HCT116 (cell line): ENCODE results near the gene RNF114. TPM values are rescaled to one million over a fixed set of nuclear protein-coding genes. Genes with fewer than 3 reads are reported as not detected.

Source experiments
- ATAC-seq: fragments of 200-7000 bp; cut with Tn5 transposase; 2 replicates; pipeline ENCODE4 v1.9.1; 2020; ENCODE audit warnings: mild to moderate bottlenecking, moderate library complexity
- BruUV-seq: library from RNA; stranded (reverse); fragments of 400-500 nt; replicated peaks from 2 replicates; lab custom pipeline; 2021; lab: Mats Ljungman, UMichigan
- CTCF ChIA-PET: fragments of 300-600 bp; sonication (Branson Sonifier 250); formaldehyde crosslinking; loops from one replicate; lab custom pipeline; 2021; ENCODE audit warnings: antibody characterized with exemption; lab: Charles Lee
- POLR2A ChIA-PET: fragments of 300-600, 350-600 bp; sonication (Branson Sonifier 250); formaldehyde crosslinking; loops from one replicate; lab custom pipeline; 2021; ENCODE audit warnings: antibody characterized with exemption; lab: Charles Lee
- RAD21 ChIA-PET, 2 experiments: fragments of 300-600 bp; sonication (Branson Sonifier 250); formaldehyde crosslinking; loops; one replicate each; lab custom pipeline; 2023; ENCODE audit warnings: low total read pairs in 2 of 2; ENCODE audit not compliant: uncharacterized antibody in 2 of 2, unreplicated experiment in 2 of 2, low non-redundant PET in 1 of 2; lab: Charles Lee
- DNase-seq: peaks from one replicate; pipeline ENCODE4 v3.0.0-alpha.2; 2010; ENCODE audit warnings: low read depth, low spot score
- H2AFZ ChIP-seq: fragments of 200-600 bp; shearing (Covaris generic), sonication (generic); 2 replicates; pipeline ENCODE4 v1.6.1; 2017; ENCODE audit warnings: low read depth, mixed run types, mixed read lengths, antibody characterized with exemption, low read length; ENCODE audit not compliant: poor library complexity, severe bottlenecking
- H3K27ac ChIP-seq: 2 replicates; pipeline ENCODE4 v1.5.1; 2012; ENCODE audit warnings: low read depth, low read length
- H3K27me3 ChIP-seq: fragments of 200-600 bp; sonication (generic); 2 replicates; pipeline ENCODE4 v1.6.1; 2016; ENCODE audit warnings: mixed run types, low read length, mixed read lengths; ENCODE audit not compliant: insufficient read depth
- H3K36me3 ChIP-seq, 2 experiments: fragments of 200-500 bp in 1 of 2; fragments of 200-600 bp in 1 of 2; sonication (Bioruptor generic) in 1 of 2; sonication (generic) in 1 of 2; 2 replicates each; pipeline versions ENCODE4 v1.5.1 to v1.6.1; 2014 to 2016; ENCODE audit warnings: low read length in 2 of 2, inconsistent platforms in 1 of 2, mixed read lengths in 1 of 2, mixed run types in 1 of 2; ENCODE audit not compliant: insufficient read depth in 2 of 2, control insufficient read depth in 1 of 2
- H3K4me1 ChIP-seq, 2 experiments: fragments of 200-600 bp in 1 of 2; sonication (generic) in 1 of 2; 2 replicates each; pipeline versions ENCODE4 v1.5.1 to v1.6.1; 2012 to 2017; ENCODE audit warnings: low read length in 2 of 2, inconsistent platforms in 1 of 2, mild to moderate bottlenecking in 1 of 2, mixed read lengths in 1 of 2, mixed run types in 1 of 2, moderate library complexity in 1 of 2; ENCODE audit not compliant: insufficient read depth in 2 of 2, control insufficient read depth in 1 of 2
- H3K4me2 ChIP-seq: fragments of 200-600 bp; sonication (generic); 2 replicates; pipeline ENCODE4 v1.6.1; 2017; ENCODE audit warnings: mixed run types, low read length, mixed read lengths
- H3K4me3 ChIP-seq, 2 experiments: fragments of 200-600 bp in 1 of 2; sonication (generic) in 1 of 2; replicated peaks in 1 of 2; 2 replicates each; pipeline ENCODE4 v1.5.1; 2011 to 2016; ENCODE audit warnings: low read length in 2 of 2, control low read depth in 1 of 2, low read depth in 1 of 2, mild to moderate bottlenecking in 1 of 2, mixed read lengths in 1 of 2, mixed run types in 1 of 2
- H3K79me2 ChIP-seq: fragments of 200-600 bp; sonication (generic); 2 replicates; pipeline ENCODE4 v1.6.1; 2017; ENCODE audit warnings: mild to moderate bottlenecking, mixed run types, low read length, moderate library complexity, mixed read lengths; ENCODE audit not compliant: insufficient read depth
- H3K9ac ChIP-seq: fragments of 200-600 bp; sonication (generic); 2 replicates; pipeline ENCODE4 v1.6.1; 2016; ENCODE audit warnings: low read length, mixed read lengths
- H3K9me2 ChIP-seq: fragments of 200-600 bp; sonication (generic), shearing (Covaris generic); 2 replicates; pipeline ENCODE4 v1.6.1; 2017; ENCODE audit warnings: mixed run types, mild to moderate bottlenecking, moderate library complexity; ENCODE audit not compliant: insufficient read depth
- H3K9me3 ChIP-seq, 2 experiments: fragments of 200-500 bp in 1 of 2; fragments of 200-600 bp in 1 of 2; sonication (Bioruptor generic) in 1 of 2; sonication (generic) in 1 of 2; 2 replicates each; pipeline ENCODE4 v1.6.1; 2014 to 2017; ENCODE audit warnings: low read length in 2 of 2, mixed read lengths in 2 of 2, inconsistent platforms in 1 of 2, low read depth in 1 of 2, mild to moderate bottlenecking in 1 of 2, mixed run types in 1 of 2, moderate library complexity in 1 of 2; ENCODE audit not compliant: control insufficient read depth in 1 of 2, insufficient read depth in 1 of 2
- H4K20me1 ChIP-seq: fragments of 200-600 bp; sonication (generic), shearing (Covaris generic); 2 replicates; pipeline ENCODE4 v1.6.1; 2017; ENCODE audit warnings: mixed run types, mild to moderate bottlenecking, moderate library complexity; ENCODE audit not compliant: insufficient read depth
- CBX3 ChIP-seq: IDR thresholded peaks from 2 replicates; pipeline ENCODE4 v1.6.1; 2012; ENCODE audit warnings: low read depth
- ELF1 ChIP-seq: IDR thresholded peaks from 2 replicates; pipeline ENCODE4 v1.6.1; 2012; ENCODE audit warnings: low read depth, borderline replicate concordance
- EZH2phosphoT487 ChIP-seq: fragments of 200-600 bp; IDR thresholded peaks from 2 replicates; pipeline ENCODE4 v1.6.1; 2018; ENCODE audit warnings: antibody characterized with exemption, borderline replicate concordance
- RAD21 ChIP-seq: IDR thresholded peaks from 2 replicates; pipeline ENCODE4 v1.6.1; 2012; ENCODE audit warnings: low read depth, mild to moderate bottlenecking
- SP1 ChIP-seq: IDR thresholded peaks from 2 replicates; pipeline ENCODE4 v1.6.1; 2012; ENCODE audit warnings: low read depth
- ZNF274 ChIP-seq: fragments of 200-500 bp; sonication (Bioruptor generic); IDR thresholded peaks from 2 replicates; pipeline ENCODE4 v1.6.1; 2014; ENCODE audit warnings: mild to moderate bottlenecking, low read depth, low read length, inconsistent platforms
- intact Hi-C: fragments of 100-400 bp; cut with micrococcal nuclease; formaldehyde crosslinking; loops from 2 replicates; pipeline ENCODE4 v1.10.0; 2022
- total RNA-seq: library from RNA; stranded (reverse); gene quantifications from one replicate; pipeline ENCODE4 v1.2.1, GENCODE V29; 2021; ENCODE audit not compliant: unreplicated experiment
- TF ChIP-seq, protein P1 (sequence below): IDR thresholded peaks from 2 replicates; pipeline ENCODE4 v1.6.1; 2012; ENCODE audit warnings: low read depth
- TF ChIP-seq, protein P2 (sequence below), 3 experiments: fragments of 200-600 bp in 1 of 3; sonication (generic) in 1 of 3; IDR thresholded peaks in 2 of 3; conservative IDR thresholded peaks in 1 of 3; 2 replicates each; pipeline ENCODE4 v1.5.1; 2012 to 2017; ENCODE audit warnings: low read depth in 2 of 3, low read length in 2 of 3, antibody characterized with exemption in 1 of 3, borderline replicate concordance in 1 of 3, control low read depth in 1 of 3, mild to moderate bottlenecking in 1 of 3, mixed read lengths in 1 of 3, mixed run types in 1 of 3, moderate library complexity in 1 of 3; ENCODE audit not compliant: insufficient read depth in 1 of 3

The RNF114 gene
- total RNA-seq, 1 experiment from 2014 or later, result 66.8 TPM

DNA sequence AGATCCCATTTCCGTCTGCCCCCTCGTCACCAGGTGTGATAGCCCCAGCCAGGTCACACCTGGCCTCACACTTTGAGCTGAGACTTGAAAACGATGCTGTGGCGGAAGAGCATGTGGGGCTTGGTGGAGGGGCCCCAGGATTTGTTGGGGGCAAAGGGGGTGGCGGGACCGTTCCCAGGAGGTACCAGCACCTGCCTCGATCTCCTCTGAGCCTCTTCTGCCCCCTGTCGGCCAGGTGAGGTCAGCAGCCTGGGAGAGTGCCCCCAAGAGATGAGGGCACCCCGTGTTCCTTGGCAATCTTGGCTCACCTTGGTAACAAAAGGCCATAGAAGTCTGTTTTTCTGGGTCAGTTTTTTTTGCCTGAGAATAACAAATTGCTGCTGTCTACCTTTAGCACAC lies 46.3 kb upstream of the RNF114 start:
- RAD21 ChIA-PET, result no interaction called here
- no peak overlapping the region for H3K9ac ChIP-seq
- no TSS peak for BruUV-seq
- CTCF ChIA-PET, result interaction anchor here (1.6 to 5.5 kb wide), 2 partner anchors 181 to 280 kb away, joined by 4 to 43 read pairs; no protein-coding TSS in a partner anchor
- TF ChIP-seq RAD21 (peak; percentile 42), ZNF274 (no peak), CBX3 (no peak), EZH2phosphoT487 (no peak), SP1 (no peak), ELF1 (no peak)
- TF ChIP-seq, protein P1, sequence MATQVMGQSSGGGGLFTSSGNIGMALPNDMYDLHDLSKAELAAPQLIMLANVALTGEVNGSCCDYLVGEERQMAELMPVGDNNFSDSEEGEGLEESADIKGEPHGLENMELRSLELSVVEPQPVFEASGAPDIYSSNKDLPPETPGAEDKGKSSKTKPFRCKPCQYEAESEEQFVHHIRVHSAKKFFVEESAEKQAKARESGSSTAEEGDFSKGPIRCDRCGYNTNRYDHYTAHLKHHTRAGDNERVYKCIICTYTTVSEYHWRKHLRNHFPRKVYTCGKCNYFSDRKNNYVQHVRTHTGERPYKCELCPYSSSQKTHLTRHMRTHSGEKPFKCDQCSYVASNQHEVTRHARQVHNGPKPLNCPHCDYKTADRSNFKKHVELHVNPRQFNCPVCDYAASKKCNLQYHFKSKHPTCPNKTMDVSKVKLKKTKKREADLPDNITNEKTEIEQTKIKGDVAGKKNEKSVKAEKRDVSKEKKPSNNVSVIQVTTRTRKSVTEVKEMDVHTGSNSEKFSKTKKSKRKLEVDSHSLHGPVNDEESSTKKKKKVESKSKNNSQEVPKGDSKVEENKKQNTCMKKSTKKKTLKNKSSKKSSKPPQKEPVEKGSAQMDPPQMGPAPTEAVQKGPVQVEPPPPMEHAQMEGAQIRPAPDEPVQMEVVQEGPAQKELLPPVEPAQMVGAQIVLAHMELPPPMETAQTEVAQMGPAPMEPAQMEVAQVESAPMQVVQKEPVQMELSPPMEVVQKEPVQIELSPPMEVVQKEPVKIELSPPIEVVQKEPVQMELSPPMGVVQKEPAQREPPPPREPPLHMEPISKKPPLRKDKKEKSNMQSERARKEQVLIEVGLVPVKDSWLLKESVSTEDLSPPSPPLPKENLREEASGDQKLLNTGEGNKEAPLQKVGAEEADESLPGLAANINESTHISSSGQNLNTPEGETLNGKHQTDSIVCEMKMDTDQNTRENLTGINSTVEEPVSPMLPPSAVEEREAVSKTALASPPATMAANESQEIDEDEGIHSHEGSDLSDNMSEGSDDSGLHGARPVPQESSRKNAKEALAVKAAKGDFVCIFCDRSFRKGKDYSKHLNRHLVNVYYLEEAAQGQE, result no peak
- TF ChIP-seq, protein P2, sequence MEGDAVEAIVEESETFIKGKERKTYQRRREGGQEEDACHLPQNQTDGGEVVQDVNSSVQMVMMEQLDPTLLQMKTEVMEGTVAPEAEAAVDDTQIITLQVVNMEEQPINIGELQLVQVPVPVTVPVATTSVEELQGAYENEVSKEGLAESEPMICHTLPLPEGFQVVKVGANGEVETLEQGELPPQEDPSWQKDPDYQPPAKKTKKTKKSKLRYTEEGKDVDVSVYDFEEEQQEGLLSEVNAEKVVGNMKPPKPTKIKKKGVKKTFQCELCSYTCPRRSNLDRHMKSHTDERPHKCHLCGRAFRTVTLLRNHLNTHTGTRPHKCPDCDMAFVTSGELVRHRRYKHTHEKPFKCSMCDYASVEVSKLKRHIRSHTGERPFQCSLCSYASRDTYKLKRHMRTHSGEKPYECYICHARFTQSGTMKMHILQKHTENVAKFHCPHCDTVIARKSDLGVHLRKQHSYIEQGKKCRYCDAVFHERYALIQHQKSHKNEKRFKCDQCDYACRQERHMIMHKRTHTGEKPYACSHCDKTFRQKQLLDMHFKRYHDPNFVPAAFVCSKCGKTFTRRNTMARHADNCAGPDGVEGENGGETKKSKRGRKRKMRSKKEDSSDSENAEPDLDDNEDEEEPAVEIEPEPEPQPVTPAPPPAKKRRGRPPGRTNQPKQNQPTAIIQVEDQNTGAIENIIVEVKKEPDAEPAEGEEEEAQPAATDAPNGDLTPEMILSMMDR (IDR thresholded peaks at IDR 0.05 in 2 of 3, conservative IDR thresholded peaks at IDR 0.05 in 1 of 3; ENCODE audit: borderline replicate concordance in 1 of 3, insufficient read depth in 1 of 3, low read depth in 2 of 3, low read length in 2 of 3), result peak; percentile 43 to 56 (median 51); a peak in 5 of 6 replicates
- ATAC-seq (no peak), DNase-seq (no peak)
- no peak overlapping the region for H3K27ac ChIP-seq
- intact Hi-C loops, result loop anchor here (5.0 kb wide), 2 partner anchors 182 to 348 kb away; no protein-coding TSS in a partner anchor
- H3K27me3 ChIP-seq, result no peaks in the 10 kb centered on the region
- H2AFZ ChIP-seq, result no peak overlapping the region
- no peaks in the 10 kb centered on the region for H3K79me2 ChIP-seq
- POLR2A ChIA-PET, result no interaction called here
- no peaks in the 10 kb centered on the region for H4K20me1 ChIP-seq
- H3K4me3 ChIP-seq, result no peak overlapping the region
- H3K4me1 ChIP-seq, result peaks cover 0 to 5% of the 10 kb centered on the region in 2 experiments; a peak in 1 of 4 replicates
- no peaks in the 10 kb centered on the region for H3K9me2 ChIP-seq
- H3K36me3 ChIP-seq, result no peaks in the 10 kb centered on the region
- H3K4me2 ChIP-seq, result no peak overlapping the region
- no peaks in the 10 kb centered on the region for H3K9me3 ChIP-seq
